IgD-negative memory B cell (primary cell): ENCODE measurements around the gene ARHGAP24. TPM values are rescaled to one million over a fixed set of nuclear protein-coding genes. Genes with fewer than 3 reads are reported as not detected.

ENCODE experiments used
- H3K27ac Mint-ChIP-seq, 3 donors: one replicate each; pipeline ENCODE4 v1.8.0; 2020 to 2022; ENCODE audit warnings: mild to moderate bottlenecking in 3 of 3, mixed read lengths in 3 of 3, moderate library complexity in 1 of 3
- H3K27me3 Mint-ChIP-seq: one replicate; pipeline ENCODE4 v1.8.0; 2021; ENCODE audit warnings: mixed read lengths
- H3K36me3 Mint-ChIP-seq: one replicate; pipeline ENCODE4 v1.8.0; 2020; ENCODE audit warnings: mild to moderate bottlenecking, mixed read lengths
- H3K4me1 Mint-ChIP-seq, 3 donors: one replicate each; pipeline ENCODE4 v1.8.0; 2020 to 2022; ENCODE audit warnings: mixed read lengths in 3 of 3, mild to moderate bottlenecking in 1 of 3
- H3K4me3 Mint-ChIP-seq, 4 donors: one replicate each; pipeline ENCODE4 v1.8.0; 2020 to 2022; ENCODE audit warnings: mild to moderate bottlenecking in 4 of 4, mixed read lengths in 4 of 4, moderate library complexity in 3 of 4
- H3K9me3 Mint-ChIP-seq, 3 donors: one replicate each; pipeline ENCODE4 v1.8.0; 2020 to 2021; ENCODE audit warnings: mixed read lengths in 3 of 3, mild to moderate bottlenecking in 1 of 3
- polyA plus RNA-seq: library from polyadenylated mRNA; unstranded; fragments of 300-500 nt; fragmentation: Illumina TruSeq; gene quantifications from one replicate; pipeline ENCODE4 v1.2.3, GENCODE V29; 2021

ARHGAP24 gene
- polyA plus RNA-seq, 1 donor from 2014 or later, result 93.4 TPM

- Mint-ChIP-seq H3K27ac (peak overlapping the region; percentile 3 to 95 (median 6)), H3K4me3 (peak overlapping the region in 3 of 4 donors; percentile 5 to 33 (median 30)), H3K27me3 (no peaks in the 10 kb centered on the region), H3K4me1 (peaks cover 45 to 76% (median 75%) of the 10 kb centered on the region in 3 donors), H3K9me3 (peaks cover 0 to 2% (median 0%) of the 10 kb centered on the region in 3 donors), H3K36me3 (peaks cover 5% of the 10 kb centered on the region)
These were observed 261.6 kb downstream of the ARHGAP24 start for GRCh38 chr4:85736571-85736970.

- Mint-ChIP-seq H3K4me3 (peak overlapping the region in 2 of 4 donors; percentile 30 to 33), H3K27me3 (no peaks in the 10 kb centered on the region), H3K36me3 (peaks cover 5% of the 10 kb centered on the region), H3K9me3 (peaks cover 0 to 2% (median 0%) of the 10 kb centered on the region in 3 donors), H3K27ac (peak overlapping the region in 2 of 3 donors; percentile 3 to 84), H3K4me1 (peaks cover 46 to 77% (median 76%) of the 10 kb centered on the region in 3 donors)
These were observed 262.3 kb downstream of the ARHGAP24 start for GRCh38 chr4:85737254-85737653.

GRCh38 chr4:85738721-85739120 lies 263.8 kb downstream of the ARHGAP24 start:
- H3K27me3 Mint-ChIP-seq, result no peaks in the 10 kb centered on the region
- H3K27ac Mint-ChIP-seq, result peak overlapping the region in 1 of 3 donors; percentile 90
- H3K4me3 Mint-ChIP-seq, result no peak overlapping the region
- peaks cover 4% of the 10 kb centered on the region for H3K36me3 Mint-ChIP-seq
- peaks cover 45 to 78% (median 78%) of the 10 kb centered on the region in 3 donors for H3K4me1 Mint-ChIP-seq
- H3K9me3 Mint-ChIP-seq, result peaks cover 0 to 2% (median 0%) of the 10 kb centered on the region in 3 donors

- Mint-ChIP-seq H3K4me3 (peak overlapping the region in 1 of 4 donors; percentile 70), H3K4me1 (peaks cover 30 to 73% (median 72%) of the 10 kb centered on the region in 3 donors), H3K27me3 (no peaks in the 10 kb centered on the region), H3K9me3 (peaks cover 0 to 2% (median 0%) of the 10 kb centered on the region in 3 donors), H3K36me3 (peaks cover 3% of the 10 kb centered on the region), H3K27ac (peak overlapping the region in 2 of 3 donors; percentile 63 to 87)
These were observed 265.5 kb downstream of the ARHGAP24 start for GRCh38 chr4:85740431-85740861.

- H3K27me3 Mint-ChIP-seq, result peaks cover 1% of the 10 kb centered on the region
These were observed 266.4 kb downstream of the ARHGAP24 start for GRCh38 chr4:85741381-85741780.

GRCh38 chr4:85741921-85742591 lies 267.1 kb downstream of the ARHGAP24 start:
- no peaks in the 10 kb centered on the region for H3K9me3 Mint-ChIP-seq
- H3K36me3 Mint-ChIP-seq, result peaks cover 3% of the 10 kb centered on the region
- peaks cover 1% of the 10 kb centered on the region for H3K27me3 Mint-ChIP-seq
- peak overlapping the region; percentile 10 to 87 (median 78) for H3K27ac Mint-ChIP-seq
- peaks cover 29 to 72% (median 70%) of the 10 kb centered on the region in 3 donors for H3K4me1 Mint-ChIP-seq
- peak overlapping the region in 2 of 4 donors; percentile 76 to 85 for H3K4me3 Mint-ChIP-seq

More at GRCh38 chr4:85741381-85741780, 266.4 kb downstream of the ARHGAP24 start:
- Mint-ChIP-seq H3K4me3 (peak overlapping the region in 3 of 4 donors; percentile 75 to 90 (median 85)), H3K36me3 (peaks cover 3% of the 10 kb centered on the region), H3K4me1 (peaks cover 34 to 73% (median 73%) of the 10 kb centered on the region in 3 donors), H3K27ac (peak overlapping the region in 2 of 3 donors; percentile 78 to 87), H3K9me3 (no peaks in the 10 kb centered on the region)

- Mint-ChIP-seq H3K27ac (peak overlapping the region in 2 of 3 donors; percentile 2 to 81), H3K27me3 (peaks cover 1% of the 10 kb centered on the region), H3K36me3 (peaks cover 1% of the 10 kb centered on the region), H3K4me3 (peak overlapping the region in 1 of 4 donors; percentile 5), H3K9me3 (no peaks in the 10 kb centered on the region), H3K4me1 (peaks cover 29 to 78% (median 73%) of the 10 kb centered on the region in 3 donors)
These were observed 270.0 kb downstream of the ARHGAP24 start for GRCh38 chr4:85744950-85745349.

GRCh38 chr4:85745939-85746338 lies 271.0 kb downstream of the ARHGAP24 start:
- no peaks in the 10 kb centered on the region for H3K9me3 Mint-ChIP-seq
- peaks cover 28 to 75% (median 66%) of the 10 kb centered on the region in 3 donors for H3K4me1 Mint-ChIP-seq
- H3K27ac Mint-ChIP-seq, result peak overlapping the region; percentile 73 to 88 (median 85)
- peaks cover 1% of the 10 kb centered on the region for H3K27me3 Mint-ChIP-seq
- H3K36me3 Mint-ChIP-seq, result peaks cover 1% of the 10 kb centered on the region
- H3K4me3 Mint-ChIP-seq, result peak overlapping the region in 2 of 4 donors; percentile 29 to 67

GRCh38 chr4:85747882-85748491 lies 273.0 kb downstream of the ARHGAP24 start:
- Mint-ChIP-seq H3K36me3 (peaks cover 4% of the 10 kb centered on the region), H3K9me3 (no peaks in the 10 kb centered on the region), H3K4me3 (peak overlapping the region in 3 of 4 donors; percentile 11 to 65 (median 58)), H3K4me1 (peaks cover 22 to 63% (median 60%) of the 10 kb centered on the region in 3 donors), H3K27me3 (peaks cover 1% of the 10 kb centered on the region), H3K27ac (peak overlapping the region; percentile 13 to 80 (median 63))

GRCh38 chr4:85748654-85749053 lies 273.7 kb downstream of the ARHGAP24 start:
- no peak overlapping the region for H3K27ac Mint-ChIP-seq
- no peak overlapping the region for H3K4me3 Mint-ChIP-seq
- peaks cover 20 to 57% (median 55%) of the 10 kb centered on the region in 3 donors for H3K4me1 Mint-ChIP-seq
- H3K36me3 Mint-ChIP-seq, result peaks cover 4% of the 10 kb centered on the region
- no peaks in the 10 kb centered on the region for H3K9me3 Mint-ChIP-seq
- H3K27me3 Mint-ChIP-seq, result peaks cover 1% of the 10 kb centered on the region

GRCh38 chr4:85751866-85752265 lies 276.9 kb downstream of the ARHGAP24 start:
- no peak overlapping the region for H3K27ac Mint-ChIP-seq
- H3K9me3 Mint-ChIP-seq, result no peaks in the 10 kb centered on the region
- H3K4me3 Mint-ChIP-seq, result no peak overlapping the region
- H3K4me1 Mint-ChIP-seq, result peaks cover 11 to 45% (median 42%) of the 10 kb centered on the region in 3 donors
- no peaks in the 10 kb centered on the region for H3K27me3 Mint-ChIP-seq
- peaks cover 4% of the 10 kb centered on the region for H3K36me3 Mint-ChIP-seq

- H3K4me3 Mint-ChIP-seq, result no peak overlapping the region
- no peak overlapping the region for H3K27ac Mint-ChIP-seq
- H3K9me3 Mint-ChIP-seq, result no peaks in the 10 kb centered on the region
- no peaks in the 10 kb centered on the region for H3K27me3 Mint-ChIP-seq
- H3K36me3 Mint-ChIP-seq, result peaks cover 6% of the 10 kb centered on the region
- H3K4me1 Mint-ChIP-seq, result peaks cover 7 to 27% (median 24%) of the 10 kb centered on the region in 3 donors
These were observed 280.3 kb downstream of the ARHGAP24 start for GRCh38 chr4:85755285-85755684.

GRCh38 chr4:85756938-85757337 lies 282.0 kb downstream of the ARHGAP24 start:
- H3K4me3 Mint-ChIP-seq, result no peak overlapping the region
- peaks cover 9% of the 10 kb centered on the region for H3K36me3 Mint-ChIP-seq
- H3K27me3 Mint-ChIP-seq, result no peaks in the 10 kb centered on the region
- peaks cover 7 to 34% (median 30%) of the 10 kb centered on the region in 3 donors for H3K4me1 Mint-ChIP-seq
- H3K9me3 Mint-ChIP-seq, result no peaks in the 10 kb centered on the region
- no peak overlapping the region for H3K27ac Mint-ChIP-seq

GRCh38 chr4:85759388-85759787 lies 284.4 kb downstream of the ARHGAP24 start:
- Mint-ChIP-seq H3K4me1 (peaks cover 5 to 25% (median 20%) of the 10 kb centered on the region in 3 donors), H3K9me3 (no peaks in the 10 kb centered on the region), H3K27me3 (no peaks in the 10 kb centered on the region), H3K27ac (no peak overlapping the region), H3K36me3 (peaks cover 8% of the 10 kb centered on the region), H3K4me3 (no peak overlapping the region)

GRCh38 chr4:85760511-85760910 lies 285.6 kb downstream of the ARHGAP24 start:
- no peaks in the 10 kb centered on the region for H3K9me3 Mint-ChIP-seq
- no peak overlapping the region for H3K27ac Mint-ChIP-seq
- no peaks in the 10 kb centered on the region for H3K27me3 Mint-ChIP-seq
- no peak overlapping the region for H3K4me3 Mint-ChIP-seq
- H3K36me3 Mint-ChIP-seq, result peaks cover 6% of the 10 kb centered on the region
- H3K4me1 Mint-ChIP-seq, result peaks cover 4 to 17% (median 17%) of the 10 kb centered on the region in 3 donors
